WERI-Rb-1 (cell line): ENCODE measurements around the gene SLC18A2.

Source experiments
- DNase-seq: peaks from one replicate; pipeline ENCODE4 v3.0.0-alpha.2; 2020
- H3K27ac ChIP-seq: fragments of 250-450 bp; sonication (Bioruptor Pico); 2 replicates; pipeline ENCODE4 v1.5.1; 2020; ENCODE audit warnings: mild to moderate bottlenecking, moderate library complexity
- H3K27me3 ChIP-seq: fragments of 250-450 bp; sonication (Bioruptor Pico); 2 replicates; pipeline ENCODE4 v1.5.1; 2021; ENCODE audit warnings: mild to moderate bottlenecking, low read depth, moderate library complexity; ENCODE audit not compliant: insufficient read depth, severe bottlenecking
- H3K36me3 ChIP-seq: fragments of 250-450 bp; sonication (Bioruptor Pico); 2 replicates; pipeline ENCODE4 v1.5.1; 2020; ENCODE audit warnings: mild to moderate bottlenecking, moderate library complexity
- H3K4me3 ChIP-seq: 2 replicates; pipeline ENCODE4 v1.5.1; 2011; ENCODE audit warnings: low read depth, mild to moderate bottlenecking, control low read depth, low read length
- H3K9me3 ChIP-seq: fragments of 250-450 bp; sonication (Bioruptor Pico); 2 replicates; pipeline ENCODE4 v1.5.1; 2021; ENCODE audit warnings: mild to moderate bottlenecking, moderate library complexity; ENCODE audit not compliant: severe bottlenecking
- TF ChIP-seq, protein P1 (sequence below): IDR thresholded peaks from 2 replicates; pipeline ENCODE4 v1.5.1; 2011; ENCODE audit warnings: low read depth, mild to moderate bottlenecking, control low read depth, inconsistent platforms, low read length

The SLC18A2 gene

DNA sequence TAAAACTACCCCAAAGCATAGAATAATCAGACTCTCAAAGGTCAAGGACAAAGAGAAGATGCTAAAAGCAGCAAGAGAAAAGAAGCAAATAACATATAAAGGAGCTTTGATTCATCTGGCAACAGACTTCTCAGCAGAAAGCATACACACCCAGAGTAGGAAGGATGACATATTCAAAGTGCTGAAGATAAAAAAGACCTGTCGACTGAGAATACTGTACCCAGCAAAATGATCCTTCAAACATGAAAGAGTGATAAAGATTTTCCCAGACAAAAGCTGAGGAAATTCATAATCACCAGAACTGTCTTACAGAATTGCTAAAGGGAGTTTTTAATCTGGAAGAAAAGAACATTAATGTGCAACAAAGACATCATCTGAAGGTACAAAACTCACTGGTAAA, 28.7 kb upstream of the SLC18A2 start:
- no peak overlapping the region for H3K4me3 ChIP-seq
- no peak for DNase-seq
- H3K9me3 ChIP-seq = peaks cover 17% of the 10 kb centered on the region
- H3K27me3 ChIP-seq = peaks cover 86% of the 10 kb centered on the region
- H3K36me3 ChIP-seq = no peaks in the 10 kb centered on the region
- TF ChIP-seq, protein P1, sequence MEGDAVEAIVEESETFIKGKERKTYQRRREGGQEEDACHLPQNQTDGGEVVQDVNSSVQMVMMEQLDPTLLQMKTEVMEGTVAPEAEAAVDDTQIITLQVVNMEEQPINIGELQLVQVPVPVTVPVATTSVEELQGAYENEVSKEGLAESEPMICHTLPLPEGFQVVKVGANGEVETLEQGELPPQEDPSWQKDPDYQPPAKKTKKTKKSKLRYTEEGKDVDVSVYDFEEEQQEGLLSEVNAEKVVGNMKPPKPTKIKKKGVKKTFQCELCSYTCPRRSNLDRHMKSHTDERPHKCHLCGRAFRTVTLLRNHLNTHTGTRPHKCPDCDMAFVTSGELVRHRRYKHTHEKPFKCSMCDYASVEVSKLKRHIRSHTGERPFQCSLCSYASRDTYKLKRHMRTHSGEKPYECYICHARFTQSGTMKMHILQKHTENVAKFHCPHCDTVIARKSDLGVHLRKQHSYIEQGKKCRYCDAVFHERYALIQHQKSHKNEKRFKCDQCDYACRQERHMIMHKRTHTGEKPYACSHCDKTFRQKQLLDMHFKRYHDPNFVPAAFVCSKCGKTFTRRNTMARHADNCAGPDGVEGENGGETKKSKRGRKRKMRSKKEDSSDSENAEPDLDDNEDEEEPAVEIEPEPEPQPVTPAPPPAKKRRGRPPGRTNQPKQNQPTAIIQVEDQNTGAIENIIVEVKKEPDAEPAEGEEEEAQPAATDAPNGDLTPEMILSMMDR = no peak
- no peak overlapping the region for H3K27ac ChIP-seq

DNA sequence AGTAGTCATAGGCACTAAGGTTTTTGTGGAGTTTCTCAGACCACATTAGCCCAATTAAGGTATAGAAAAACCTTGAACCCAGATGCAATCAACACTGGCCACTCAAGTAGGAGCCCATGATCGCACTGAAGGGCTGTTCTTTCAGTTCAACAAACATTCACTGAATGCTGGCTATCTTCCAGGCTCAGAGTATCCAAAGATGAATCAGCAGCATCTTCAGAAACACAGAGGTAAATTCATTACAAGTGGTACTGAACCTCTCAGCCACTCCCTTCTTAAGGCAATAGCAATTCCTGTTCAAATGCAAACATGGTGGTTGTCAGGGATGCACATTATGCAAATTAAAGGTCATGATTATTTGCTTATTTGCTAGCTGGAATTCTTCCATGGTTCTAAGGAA, 26.5 kb upstream of the SLC18A2 start:
- TF ChIP-seq, protein P1 = no peak
- H3K27me3 ChIP-seq = peaks cover 78% of the 10 kb centered on the region

DNA sequence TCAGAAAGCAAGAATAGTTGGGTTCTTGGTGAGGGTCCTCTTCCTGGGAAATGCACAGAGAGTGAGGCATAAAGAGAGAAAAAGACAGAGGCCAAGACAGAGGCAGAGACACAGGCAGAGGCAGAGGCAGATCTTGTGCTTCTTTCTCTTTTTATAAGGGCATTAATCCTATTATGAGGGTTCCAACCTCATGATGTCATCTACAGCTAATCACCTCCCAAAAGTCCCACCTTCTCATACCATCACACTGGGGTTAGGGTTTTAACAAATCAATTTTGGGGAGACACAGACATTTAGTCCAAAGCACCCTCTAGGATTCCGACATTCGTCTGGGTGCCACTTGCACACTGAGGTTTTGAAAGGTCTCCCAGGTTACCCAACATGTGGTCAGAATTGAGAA, 25.8 kb upstream of the SLC18A2 start:
- H3K4me3 ChIP-seq = no peak overlapping the region
- H3K27ac ChIP-seq = no peak overlapping the region
- H3K27me3 ChIP-seq = peaks cover 74% of the 10 kb centered on the region
- no peaks in the 10 kb centered on the region for H3K36me3 ChIP-seq
- DNase-seq = no peak
- H3K9me3 ChIP-seq = peaks cover 17% of the 10 kb centered on the region
- TF ChIP-seq, protein P1 = no peak

More for the DNA sequence above, 26.5 kb upstream of the SLC18A2 start:
- no peaks in the 10 kb centered on the region for H3K36me3 ChIP-seq
- H3K27ac ChIP-seq = no peak overlapping the region
- no peak overlapping the region for H3K4me3 ChIP-seq
- DNase-seq = no peak
- peaks cover 17% of the 10 kb centered on the region for H3K9me3 ChIP-seq

DNA sequence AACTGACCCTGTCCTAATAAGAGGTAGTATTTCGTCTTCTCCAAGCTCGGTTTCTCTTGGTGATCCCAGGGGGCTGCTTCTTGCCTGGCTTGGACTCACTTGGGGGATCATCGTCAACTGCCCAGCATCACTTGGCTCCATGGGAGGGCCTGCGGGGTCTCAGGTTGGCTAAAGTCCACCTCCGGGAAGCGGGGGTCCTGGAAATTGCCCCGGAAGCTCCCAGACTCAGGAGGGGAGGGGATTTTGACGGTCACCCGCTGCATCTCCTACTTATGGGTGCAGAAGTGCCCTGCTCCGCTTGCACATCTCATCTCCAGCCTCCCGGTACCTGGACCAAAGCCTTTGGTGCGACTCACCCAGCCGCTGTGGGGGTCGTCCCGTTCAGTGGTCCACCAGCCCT, 24.9 kb upstream of the SLC18A2 start:
- Histone ChIP-seq H3K9me3 (peaks cover 15% of the 10 kb centered on the region), H3K27ac (no peak overlapping the region)
- TF ChIP-seq, protein P1 = no peak

DNA sequence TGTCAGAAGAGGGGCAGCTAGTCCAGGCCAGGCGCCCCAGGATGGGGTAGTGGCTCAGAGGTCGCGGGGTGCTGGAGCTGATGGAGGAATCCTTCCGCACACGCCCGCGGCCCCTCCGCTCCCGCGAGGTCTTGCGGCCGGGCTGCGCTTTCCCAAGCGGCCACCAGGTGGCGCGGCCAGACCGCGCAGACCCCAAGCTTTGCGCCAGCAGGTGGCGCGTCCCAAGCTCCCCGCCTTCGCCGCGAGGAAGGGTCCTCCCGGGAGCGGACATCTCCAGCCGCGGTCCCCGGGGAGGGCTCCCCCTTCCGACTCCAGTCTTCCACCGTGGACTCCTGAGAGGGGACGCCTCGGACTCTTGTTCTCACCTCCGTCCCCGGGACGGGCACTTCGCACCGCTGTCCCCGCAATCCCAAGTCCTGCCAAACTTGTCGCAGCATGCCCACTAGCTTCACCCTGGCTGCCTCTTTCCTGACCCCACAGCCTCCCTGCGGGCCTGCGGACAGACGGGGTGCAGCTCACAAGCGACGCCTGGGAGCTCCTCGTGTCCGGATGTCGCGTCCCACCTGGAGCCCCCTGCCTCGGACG, 24.2 kb upstream of the SLC18A2 start:
- H3K4me3 ChIP-seq = peak overlapping the region; percentile 55
- H3K9me3 ChIP-seq = peaks cover 12% of the 10 kb centered on the region
- H3K36me3 ChIP-seq = no peaks in the 10 kb centered on the region
- peaks cover 74% of the 10 kb centered on the region for H3K27me3 ChIP-seq
- peak overlapping the region; percentile 33 for H3K27ac ChIP-seq
- TF ChIP-seq, protein P1 = peak; percentile 100
- peak; percentile 77 for DNase-seq

More for the DNA sequence above, 24.9 kb upstream of the SLC18A2 start:
- no peak for DNase-seq
- Histone ChIP-seq H3K36me3 (no peaks in the 10 kb centered on the region), H3K4me3 (peak overlapping the region; percentile 55), H3K27me3 (peaks cover 75% of the 10 kb centered on the region)
